GM21529 (cell line): ENCODE results near the gene RNF114.
"Not testable (repeated sequence)": the region's sequence is repeated elsewhere in the genome, so short reads cannot be mapped to it uniquely, and the experiment has no call there.

Experiments used
- ATAC-seq: cut with Tn5 transposase; IDR thresholded peaks from one replicate; pipeline ENCODE4 v1.9.1; 2021; ENCODE audit not compliant: unreplicated experiment

RNF114 gene, protein sequence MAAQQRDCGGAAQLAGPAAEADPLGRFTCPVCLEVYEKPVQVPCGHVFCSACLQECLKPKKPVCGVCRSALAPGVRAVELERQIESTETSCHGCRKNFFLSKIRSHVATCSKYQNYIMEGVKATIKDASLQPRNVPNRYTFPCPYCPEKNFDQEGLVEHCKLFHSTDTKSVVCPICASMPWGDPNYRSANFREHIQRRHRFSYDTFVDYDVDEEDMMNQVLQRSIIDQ

GRCh38 chr20:49936153-49937026 lies at the start of gene RNF114:
Gene RNF114, plus strand, starts transcription at chr20:49936397. Its CDS starts 16 bp downstream, at chr20:49936413.
- ATAC-seq = peak; percentile 66

DNA sequence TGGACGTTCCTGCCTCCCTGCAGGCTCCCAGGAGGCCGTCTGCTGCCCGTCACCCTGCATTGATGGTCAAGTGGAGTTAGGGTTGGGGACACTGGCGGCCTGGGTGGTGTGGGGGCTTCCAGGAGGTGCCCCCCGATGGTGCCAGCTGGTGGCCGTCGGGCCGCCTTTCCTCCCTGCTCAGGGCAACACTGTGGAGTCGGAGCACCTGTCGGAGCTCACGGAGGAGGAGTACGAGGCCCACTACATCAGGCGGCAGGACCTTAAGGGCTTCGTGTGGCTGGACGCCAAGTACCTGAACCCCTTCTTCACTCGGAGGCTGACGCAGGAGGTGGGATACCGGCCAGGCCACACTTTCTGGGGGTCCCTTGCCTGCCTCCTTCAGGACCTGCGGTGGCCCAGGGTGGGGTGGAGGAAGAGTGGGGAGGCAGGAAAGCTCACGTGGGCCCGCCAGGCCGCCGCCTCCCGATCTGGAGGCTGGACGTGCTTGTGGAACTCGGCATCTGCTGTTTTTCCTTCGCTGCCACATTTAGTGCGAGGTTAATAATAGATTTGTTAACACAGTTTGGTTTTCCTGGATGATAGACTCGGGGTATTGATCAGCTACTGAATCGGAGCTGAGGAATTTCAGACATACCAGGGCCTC lies 49.5 kb upstream of the RNF114 start:
- no peak for ATAC-seq

GRCh38 chr20:49887251-49888211 lies 48.7 kb upstream of the RNF114 start:
- ATAC-seq = no peak

GRCh38 chr20:49888212-49889000 lies 47.8 kb upstream of the RNF114 start:
- ATAC-seq = no peak

GRCh38 chr20:49889001-49889934 lies 46.9 kb upstream of the RNF114 start:
- no peak for ATAC-seq

DNA sequence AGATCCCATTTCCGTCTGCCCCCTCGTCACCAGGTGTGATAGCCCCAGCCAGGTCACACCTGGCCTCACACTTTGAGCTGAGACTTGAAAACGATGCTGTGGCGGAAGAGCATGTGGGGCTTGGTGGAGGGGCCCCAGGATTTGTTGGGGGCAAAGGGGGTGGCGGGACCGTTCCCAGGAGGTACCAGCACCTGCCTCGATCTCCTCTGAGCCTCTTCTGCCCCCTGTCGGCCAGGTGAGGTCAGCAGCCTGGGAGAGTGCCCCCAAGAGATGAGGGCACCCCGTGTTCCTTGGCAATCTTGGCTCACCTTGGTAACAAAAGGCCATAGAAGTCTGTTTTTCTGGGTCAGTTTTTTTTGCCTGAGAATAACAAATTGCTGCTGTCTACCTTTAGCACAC lies 46.3 kb upstream of the RNF114 start:
- ATAC-seq = no peak

GRCh38 chr20:49890471-49891361 lies 45.5 kb upstream of the RNF114 start:
- ATAC-seq = no peak

DNA sequence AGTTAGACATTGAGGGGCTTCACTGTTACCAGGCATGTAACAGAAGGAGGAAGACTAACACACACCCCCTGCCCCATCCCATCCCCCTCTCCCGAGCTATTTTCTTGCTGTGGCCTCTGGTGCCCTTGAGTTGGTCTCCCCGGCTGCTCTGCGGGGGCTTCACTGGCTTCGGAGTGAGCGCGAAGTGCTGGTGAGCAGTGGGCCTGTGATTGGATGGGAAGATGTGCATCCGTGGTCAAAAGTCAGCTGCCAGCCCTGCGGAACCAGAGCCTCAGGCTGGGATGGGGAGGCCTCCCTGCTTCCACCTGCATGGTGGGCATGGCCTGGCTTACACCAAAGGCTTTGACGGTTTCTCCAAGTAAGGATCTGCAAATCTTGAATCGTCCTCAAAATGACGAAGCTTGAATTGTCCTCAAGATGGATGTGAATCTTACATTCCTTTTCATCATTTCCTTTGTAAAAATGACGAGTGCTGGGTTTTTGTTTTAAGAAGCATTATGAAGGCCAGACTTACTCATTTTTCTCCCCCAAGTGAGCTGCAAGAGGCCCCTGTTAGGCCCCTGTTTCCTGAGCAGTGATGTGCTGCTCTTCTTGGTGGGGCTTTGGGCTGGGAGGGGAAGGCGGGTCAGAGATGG lies 44.6 kb upstream of the RNF114 start:
- no peak for ATAC-seq

- ATAC-seq = no peak
These were observed 43.9 kb upstream of the RNF114 start for GRCh38 chr20:49892260-49892659.

GRCh38 chr20:49892817-49893216 lies 43.4 kb upstream of the RNF114 start:
- ATAC-seq = no peak

DNA sequence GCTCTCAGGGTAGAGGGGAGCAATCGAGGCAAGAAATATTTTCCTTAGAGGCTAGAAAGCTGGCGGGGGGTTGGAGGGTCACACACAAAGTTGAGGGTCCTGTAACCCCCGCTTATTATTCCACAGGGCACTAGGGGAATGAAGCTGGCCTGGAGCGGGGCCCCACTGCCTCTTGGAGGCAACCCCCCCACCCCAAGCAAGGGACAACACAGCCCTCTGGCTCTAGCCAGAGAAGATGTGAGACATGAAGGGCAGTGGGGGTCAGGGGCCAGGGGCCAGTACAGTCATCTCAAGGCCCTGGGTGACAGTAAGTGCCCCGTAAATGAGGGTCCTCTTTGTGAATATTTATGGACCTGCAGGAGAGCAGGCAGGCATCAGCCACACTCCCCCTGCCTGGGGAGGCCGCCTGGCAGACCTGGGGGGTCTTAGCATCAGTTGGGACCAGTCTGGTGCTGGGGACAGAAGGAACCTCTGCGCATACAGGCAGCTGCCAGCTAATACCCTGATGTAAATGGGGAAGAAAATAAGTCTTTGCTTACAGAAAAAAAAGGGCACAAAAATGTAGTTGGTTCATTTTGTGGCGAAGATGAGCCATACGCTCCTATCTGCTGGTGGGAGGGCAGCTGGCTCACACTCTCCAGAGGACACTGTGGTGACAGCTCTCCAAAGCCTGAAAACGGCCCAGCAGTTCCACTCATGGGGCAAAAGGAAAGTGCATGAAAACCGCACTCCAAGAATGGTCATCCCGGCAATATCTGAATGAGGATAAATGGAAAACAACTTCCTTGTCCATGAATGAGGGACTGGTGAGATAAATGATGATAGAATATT lies 42.7 kb upstream of the RNF114 start:
- no peak for ATAC-seq

- ATAC-seq = no peak
These were observed 42.1 kb upstream of the RNF114 start for GRCh38 chr20:49894073-49894470.

DNA sequence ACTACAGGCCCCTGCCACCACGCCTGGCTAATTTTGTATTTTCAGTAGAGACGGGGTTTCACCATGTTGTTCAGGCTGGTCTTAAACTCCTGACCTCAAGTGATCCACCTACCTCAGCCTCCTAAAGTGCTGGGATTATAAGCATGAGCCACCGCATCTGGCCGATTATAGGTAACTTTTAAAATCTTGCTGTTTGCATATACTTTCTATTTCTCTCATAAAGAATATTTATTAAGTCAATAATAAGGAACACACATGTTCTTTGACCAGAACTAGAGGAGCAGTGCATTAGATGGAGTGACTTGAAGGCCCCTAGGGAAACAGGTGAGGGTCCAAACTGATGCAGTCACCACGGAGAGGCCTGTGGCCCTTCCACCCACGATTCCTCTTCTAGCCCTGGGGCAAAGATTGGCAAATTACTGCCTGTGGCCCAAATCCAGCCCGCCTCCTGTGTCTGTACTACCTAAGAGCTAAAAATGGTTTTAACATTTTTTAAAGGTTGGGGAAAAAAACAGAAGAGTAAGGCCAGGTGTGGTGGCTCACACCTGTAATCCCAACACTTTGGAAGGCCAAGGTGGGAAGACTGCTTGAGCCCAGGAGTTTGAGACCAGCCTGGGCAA lies 40.6 kb upstream of the RNF114 start:
- ATAC-seq = not testable (repeated sequence)

DNA sequence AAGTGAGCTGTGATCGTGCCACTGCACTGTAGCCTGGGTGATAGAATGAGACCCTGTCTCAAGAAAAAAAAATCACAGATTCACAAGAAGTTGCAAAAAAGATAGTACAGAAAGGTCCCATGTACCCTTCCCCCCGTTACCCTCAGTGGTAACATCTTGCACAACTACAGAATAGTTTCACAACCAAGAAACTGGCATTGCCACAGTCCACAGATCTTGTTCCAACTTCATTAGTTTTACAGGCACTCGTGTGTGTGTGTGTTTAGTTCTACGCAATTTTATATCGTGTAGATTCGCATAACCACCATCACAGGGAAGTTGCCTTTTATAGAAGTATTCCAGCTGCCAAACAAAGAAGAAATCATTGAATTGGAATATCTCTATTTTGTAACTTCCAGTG lies 40.0 kb upstream of the RNF114 start:
- no peak for ATAC-seq

DNA sequence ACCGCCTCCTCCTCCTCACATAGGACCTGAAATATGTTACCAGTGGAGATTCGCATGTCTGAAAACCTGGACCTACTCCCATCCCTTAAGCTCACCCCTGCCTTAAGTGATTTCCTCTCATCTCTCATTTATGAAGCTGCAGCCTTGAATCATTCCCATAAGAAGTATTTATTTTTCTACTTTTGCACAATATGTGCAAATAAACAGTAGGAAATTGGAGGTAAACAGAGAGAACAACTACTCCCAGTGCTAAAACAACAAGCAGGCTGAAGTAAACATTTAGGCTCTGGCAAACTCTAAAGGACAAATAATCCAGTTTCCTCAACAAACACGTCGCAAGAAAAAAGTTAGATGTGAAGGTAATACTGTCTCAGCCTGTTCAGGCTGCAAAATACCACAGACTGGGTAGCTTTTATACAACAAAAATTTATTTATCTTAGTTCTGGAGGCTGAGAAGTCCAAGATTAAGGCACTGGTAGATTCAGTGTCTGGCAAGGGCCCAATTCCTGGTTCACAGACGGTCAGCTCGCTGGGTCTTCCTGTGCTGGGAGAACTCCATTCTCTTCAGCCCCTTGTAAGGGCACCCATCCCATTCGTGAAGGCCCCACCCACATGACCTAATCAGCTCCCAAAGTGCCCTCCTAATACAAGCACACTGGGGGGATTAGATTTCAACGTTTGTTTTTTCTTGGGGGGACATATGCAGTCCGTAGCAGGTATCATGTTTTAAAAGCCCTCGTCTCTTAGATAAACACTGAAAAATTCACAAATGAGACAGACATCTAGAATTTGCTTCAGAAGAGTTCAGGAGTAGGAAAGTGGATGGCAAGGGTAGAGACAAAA lies 36.4 kb upstream of the RNF114 start:
- ATAC-seq = no peak
